ENCODE data around the gene PDE6G.

The PDE6G gene

GRCh38 chr17:81656118-81656743 lies at the start of gene PDE6G:
Gene PDE6G, minus strand, starts transcription at chr17:81656542. Its CDS starts 3,237 bp downstream, at chr17:81653305.
- DNase-seq: no peak

- DNase-seq: no peak
Measured at GRCh38 chr17:81705518-81706231, 49.3 kb upstream of the PDE6G start.

- peak; percentile 44 for DNase-seq
Measured at GRCh38 chr17:81703747-81704654, 47.7 kb upstream of the PDE6G start.

GRCh38 chr17:81702934-81703746 lies 46.8 kb upstream of the PDE6G start, which contains the start of gene MRPL12:
Gene MRPL12, plus strand, starts transcription at chr17:81703367. Its CDS starts 135 bp downstream, at chr17:81703502.
- DNase-seq: peak; percentile 94

- peak; percentile 47 for DNase-seq
Measured at GRCh38 chr17:81701288-81702071, 45.1 kb upstream of the PDE6G start.

GRCh38 chr17:81700353-81701287 lies 44.3 kb upstream of the PDE6G start:
- DNase-seq: no peak

- DNase-seq: no peak
Measured at GRCh38 chr17:81697261-81698044, 41.1 kb upstream of the PDE6G start.

GRCh38 chr17:81696218-81696941 lies 40.0 kb upstream of the PDE6G start:
- DNase-seq: no peak

GRCh38 chr17:81695801-81696200 lies 39.5 kb upstream of the PDE6G start:
- DNase-seq: no peak

GRCh38 chr17:81695211-81695610 lies 38.9 kb upstream of the PDE6G start:
- no peak for DNase-seq

GRCh38 chr17:81694810-81695209 lies 38.5 kb upstream of the PDE6G start:
- no peak for DNase-seq

GRCh38 chr17:81693509-81694210 lies 37.3 kb upstream of the PDE6G start:
- no peak for DNase-seq

- DNase-seq: no peak
Measured at GRCh38 chr17:81691608-81692007, 35.3 kb upstream of the PDE6G start.

- no peak for DNase-seq
Measured at GRCh38 chr17:81691196-81691595, 34.9 kb upstream of the PDE6G start.

- no peak for DNase-seq
Measured at GRCh38 chr17:81690549-81690948, 34.2 kb upstream of the PDE6G start.

- DNase-seq: no peak
Measured at GRCh38 chr17:81690066-81690465, 33.7 kb upstream of the PDE6G start.

GRCh38 chr17:81688616-81689015 lies 32.3 kb upstream of the PDE6G start:
- no peak for DNase-seq

Data from stimulated activated CD8-positive, alpha-beta memory T cell treated with anti-CD3 and anti-CD28 coated beads, Interleukin-4, amount 100 ng/mL, for 48 hours (primary cell).